Hepatocyte (in vitro differentiated cells): ENCODE results near the gene DPP3. TPM values are rescaled to one million over a fixed set of nuclear protein-coding genes. Genes with fewer than 3 reads are reported as not detected.
"Not testable (repeated sequence)": the region's sequence is repeated elsewhere in the genome, so short reads cannot be mapped to it uniquely, and the experiment has no call there.

Experiments
- DNase-seq: peaks from one replicate; pipeline ENCODE4 v3.0.0-alpha.2; 2016; ENCODE audit warnings: low spot score
- H2AFZ ChIP-seq: fragments of 200-600 bp; sonication (generic); 2 replicates; pipeline ENCODE4 v1.6.0; 2016; ENCODE audit warnings: antibody characterized with exemption, mild to moderate bottlenecking
- H3K27ac ChIP-seq: fragments of 200-600 bp; sonication (generic); 2 replicates; pipeline ENCODE4 v1.5.1; 2016; ENCODE audit warnings: mild to moderate bottlenecking
- H3K27me3 ChIP-seq: fragments of 200-600 bp; sonication (generic); 2 replicates; pipeline ENCODE4 v1.6.1; 2016
- H3K36me3 ChIP-seq: fragments of 200-600 bp; sonication (generic); replicated peaks from 2 replicates; pipeline ENCODE4 v1.5.1; 2016; ENCODE audit warnings: low read depth; ENCODE audit not compliant: insufficient read depth
- H3K4me1 ChIP-seq: fragments of 200-600 bp; sonication (generic); 2 replicates; pipeline ENCODE4 v1.5.1; 2016; ENCODE audit warnings: mild to moderate bottlenecking, moderate library complexity; ENCODE audit not compliant: insufficient read depth
- H3K4me2 ChIP-seq: fragments of 200-600 bp; sonication (generic); 2 replicates; pipeline ENCODE4 v1.6.0; 2016
- H3K4me3 ChIP-seq: fragments of 200-600 bp; sonication (generic); 2 replicates; pipeline ENCODE4 v1.5.1; 2016; ENCODE audit warnings: mild to moderate bottlenecking
- H3K79me2 ChIP-seq: fragments of 200-600 bp; sonication (generic); 2 replicates; pipeline ENCODE4 v1.6.0; 2017; ENCODE audit warnings: mild to moderate bottlenecking
- H3K9me2 ChIP-seq: fragments of 200-600 bp; sonication (generic); replicated peaks from 2 replicates; pipeline ENCODE4 v1.6.0; 2017; ENCODE audit warnings: mild to moderate bottlenecking; ENCODE audit not compliant: insufficient read depth
- H3K9me3 ChIP-seq: fragments of 200-600 bp; sonication (generic); 2 replicates; pipeline ENCODE4 v1.5.1; 2016; ENCODE audit warnings: low read depth, mild to moderate bottlenecking
- H4K20me1 ChIP-seq: fragments of 200-600 bp; sonication (generic); 2 replicates; pipeline ENCODE4 v1.6.0; 2016; ENCODE audit warnings: mild to moderate bottlenecking; ENCODE audit not compliant: insufficient read depth, poor library complexity, severe bottlenecking
- CTCF ChIP-seq: fragments of 200-600 bp; sonication (generic); IDR thresholded peaks from 2 replicates; pipeline ENCODE4 v1.5.1; 2016; ENCODE audit warnings: antibody characterized with exemption, mild to moderate bottlenecking; ENCODE audit not compliant: poor library complexity
- EZH2 ChIP-seq: fragments of 200-600 bp; sonication (generic); IDR thresholded peaks from 2 replicates; pipeline ENCODE4 v1.6.1; 2016; ENCODE audit warnings: antibody characterized with exemption, mild to moderate bottlenecking, borderline replicate concordance
- EZH2phosphoT487 ChIP-seq: fragments of 200-600 bp; sonication (generic); IDR thresholded peaks from one replicate; pipeline ENCODE4 v1.6.1; 2018; ENCODE audit warnings: antibody characterized with exemption, mild to moderate bottlenecking, low read depth, moderate library complexity; ENCODE audit not compliant: unreplicated experiment, severe bottlenecking
- WGBS: methylation state at CpG from one replicate; pipeline ENCODE4 v1.1.6; 2016; ENCODE audit warnings: low lambda C conversion rate; ENCODE audit errors: missing lambda C conversion rate; 5-methylcytosine and 5-hydroxymethylcytosine counted together
- polyA plus RNA-seq: library from polyadenylated mRNA; unstranded; fragments of >200 nt; fragmentation: Nextera tagmentation; extraction: Ambion mirVana; gene quantifications from 2 replicates; pipeline ENCODE4 v1.2.1, GENCODE V29; 2016
- total RNA-seq: library from RNA; depleted of rRNA; stranded (reverse); fragments of >200 nt; gene quantifications from 2 replicates; pipeline ENCODE4 v1.2.3, GENCODE V29; 2014

The DPP3 gene
- total RNA-seq (46.0 and 56.0 TPM in 2 replicates), polyA plus RNA-seq (54.8 and 57.3 TPM in 2 replicates)

- Histone ChIP-seq H2AFZ (peak within 1 kb of the TSS; percentile 73), H3K27me3 (no peaks in the 10 kb centered on the region), H3K79me2 (peaks cover 21% of the 10 kb centered on the region), H3K27ac (peak within 1 kb of the TSS; percentile 95), H3K4me3 (peak within 1 kb of the TSS; percentile 31), H3K4me1 (peaks cover 11% of the 10 kb centered on the region), H4K20me1 (peaks cover 4% of the 10 kb centered on the region), H3K36me3 (no peaks in the 10 kb centered on the region), H3K4me2 (peak within 1 kb of the TSS; percentile 97), H3K9me2 (no peaks in the 10 kb centered on the region), H3K9me3 (no peaks in the 10 kb centered on the region)
- DNase-seq: peak; percentile 99
- under 1% methylated on average over 40 of the region's 62 CpGs for WGBS
- TF ChIP-seq CTCF: no peak
- TF ChIP-seq EZH2phosphoT487: no peak
- no peak for TF ChIP-seq EZH2
Observed at GRCh38 chr11:66480117-66480938, at the start of gene DPP3. TSS of gene DPP3 (plus strand) at chr11:66480434. CDS start at chr11:66482201, 1,767 bp downstream.

GRCh38 chr11:66431287-66431686 lies 48.9 kb upstream of the DPP3 start:
- not testable (repeated sequence) for H3K4me3 ChIP-seq, H3K27ac ChIP-seq, H3K9me2 ChIP-seq, H3K27me3 ChIP-seq, H3K4me2 ChIP-seq, H3K9me3 ChIP-seq, DNase-seq, H3K79me2 ChIP-seq, H3K4me1 ChIP-seq, H3K36me3 ChIP-seq, H2AFZ ChIP-seq, H4K20me1 ChIP-seq

- not testable (repeated sequence) for H3K9me2 ChIP-seq, H3K27ac ChIP-seq, H3K79me2 ChIP-seq, H4K20me1 ChIP-seq, H3K36me3 ChIP-seq, H2AFZ ChIP-seq, H3K4me1 ChIP-seq, H3K4me3 ChIP-seq, DNase-seq, H3K4me2 ChIP-seq, H3K27me3 ChIP-seq, H3K9me3 ChIP-seq
- WGBS: 84% methylated on average over 8 of the region's 8 CpGs
Observed at GRCh38 chr11:66431871-66432329, 48.3 kb upstream of the DPP3 start.

- Histone ChIP-seq H3K4me1 (peaks cover 1% of the 10 kb centered on the region), H3K36me3 (no peaks in the 10 kb centered on the region), H3K4me2 (no peak overlapping the region), H4K20me1 (no peaks in the 10 kb centered on the region), H3K27me3 (no peaks in the 10 kb centered on the region), H2AFZ (no peak overlapping the region), H3K27ac (no peak overlapping the region), H3K9me3 (no peaks in the 10 kb centered on the region), H3K4me3 (no peak overlapping the region), H3K79me2 (peaks cover 3% of the 10 kb centered on the region), H3K9me2 (no peaks in the 10 kb centered on the region)
- no peak for DNase-seq
- WGBS: 96% methylated on average over 7 of the region's 7 CpGs
- TF ChIP-seq EZH2: no peak
- TF ChIP-seq CTCF: no peak
- TF ChIP-seq EZH2phosphoT487: no peak
Observed at GRCh38 chr11:66432597-66432996, 47.6 kb upstream of the DPP3 start.
